Measurements from ENCODE around the gene MSL2. TPM values are rescaled to one million over a fixed set of nuclear protein-coding genes. Genes with fewer than 3 reads are reported as not detected.

Gene MSL2
- total RNA-seq, 4 donors from 2014 or later, result 18.2 to 34.3 (median 27.8) TPM

DNA sequence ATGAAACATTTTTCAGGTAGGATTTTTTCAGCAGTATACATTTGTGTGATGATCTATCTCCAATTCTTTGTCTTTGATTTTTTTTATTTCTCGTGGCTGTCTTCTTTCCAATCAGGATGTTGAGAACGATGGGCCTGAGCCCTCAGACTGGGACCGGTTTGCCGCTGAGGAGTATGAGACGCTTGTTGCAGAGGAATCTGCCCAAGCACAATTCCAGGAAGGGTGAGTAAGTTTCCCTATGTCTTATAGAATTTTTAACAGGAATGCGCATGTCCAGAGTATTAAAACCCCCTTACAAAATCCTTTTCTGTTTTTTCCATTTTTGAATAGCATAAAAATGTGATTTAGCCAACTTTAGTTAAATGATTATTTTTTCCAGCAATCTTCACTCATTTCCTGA lies 90.0 kb downstream of the MSL2 start:
- ATAC-seq, result no peak
- TF ChIP-seq POLR2AphosphoS5 (IDR thresholded peaks at IDR 0.05) (no peak), EP300 (IDR thresholded peaks at IDR 0.05) (no peak), POLR2A (IDR thresholded peaks at IDR 0.05) (no peak)
- TF ChIP-seq, protein P1, sequence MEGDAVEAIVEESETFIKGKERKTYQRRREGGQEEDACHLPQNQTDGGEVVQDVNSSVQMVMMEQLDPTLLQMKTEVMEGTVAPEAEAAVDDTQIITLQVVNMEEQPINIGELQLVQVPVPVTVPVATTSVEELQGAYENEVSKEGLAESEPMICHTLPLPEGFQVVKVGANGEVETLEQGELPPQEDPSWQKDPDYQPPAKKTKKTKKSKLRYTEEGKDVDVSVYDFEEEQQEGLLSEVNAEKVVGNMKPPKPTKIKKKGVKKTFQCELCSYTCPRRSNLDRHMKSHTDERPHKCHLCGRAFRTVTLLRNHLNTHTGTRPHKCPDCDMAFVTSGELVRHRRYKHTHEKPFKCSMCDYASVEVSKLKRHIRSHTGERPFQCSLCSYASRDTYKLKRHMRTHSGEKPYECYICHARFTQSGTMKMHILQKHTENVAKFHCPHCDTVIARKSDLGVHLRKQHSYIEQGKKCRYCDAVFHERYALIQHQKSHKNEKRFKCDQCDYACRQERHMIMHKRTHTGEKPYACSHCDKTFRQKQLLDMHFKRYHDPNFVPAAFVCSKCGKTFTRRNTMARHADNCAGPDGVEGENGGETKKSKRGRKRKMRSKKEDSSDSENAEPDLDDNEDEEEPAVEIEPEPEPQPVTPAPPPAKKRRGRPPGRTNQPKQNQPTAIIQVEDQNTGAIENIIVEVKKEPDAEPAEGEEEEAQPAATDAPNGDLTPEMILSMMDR (IDR thresholded peaks at IDR 0.05), result no peak
- H3K9me3 ChIP-seq, result no peaks in the 10 kb centered on the region
- no peaks in the 10 kb centered on the region for H3K27me3 ChIP-seq
- no peak overlapping the region for H3K27ac ChIP-seq
- H3K4me1 ChIP-seq, result no peaks in the 10 kb centered on the region
- 89 to 95% methylated on average over 6 of the region's 6 CpGs for WGBS, 2 donors (ENCODE audit: low coverage in 1 of 2)
- peaks cover 0 to 73% of the 10 kb centered on the region in 2 donors for H3K36me3 ChIP-seq
- H3K4me3 ChIP-seq, result no peak overlapping the region

DNA sequence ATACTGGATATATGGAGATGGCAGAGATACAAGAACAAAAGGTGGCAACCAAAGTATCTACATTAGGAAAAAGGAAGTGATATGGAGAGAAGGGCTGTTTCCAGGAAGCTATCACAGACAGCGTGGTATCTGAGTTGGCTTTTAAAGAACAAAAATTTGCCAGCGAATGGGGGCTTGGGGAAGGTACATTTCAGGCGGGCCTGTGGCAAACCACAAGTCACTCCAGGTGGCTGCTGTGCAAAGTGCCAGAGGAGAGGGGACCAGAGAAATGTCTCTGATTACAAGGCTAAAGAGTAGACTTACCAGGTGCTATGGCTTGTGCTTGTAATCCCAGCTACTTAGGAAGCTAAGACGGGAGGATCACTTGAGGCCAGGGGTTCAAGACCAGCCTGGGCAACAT lies 91.1 kb downstream of the MSL2 start:
- WGBS, 2 donors (ENCODE audit: low coverage in 1 of 2), result 74 to 93% methylated on average over 3 to 4 of the region's 4 CpGs
- H3K9me3 ChIP-seq, result no peaks in the 10 kb centered on the region
- TF ChIP-seq POLR2AphosphoS5 (IDR thresholded peaks at IDR 0.05) (no peak), POLR2A (IDR thresholded peaks at IDR 0.05) (no peak), EP300 (IDR thresholded peaks at IDR 0.05) (no peak)
- TF ChIP-seq, protein P1 (IDR thresholded peaks at IDR 0.05), result no peak
- H3K4me1 ChIP-seq, result no peaks in the 10 kb centered on the region
- no peak for ATAC-seq
- H3K27me3 ChIP-seq, result no peaks in the 10 kb centered on the region
- peaks cover 0 to 81% of the 10 kb centered on the region in 2 donors for H3K36me3 ChIP-seq
- no peak overlapping the region for H3K27ac ChIP-seq
- H3K4me3 ChIP-seq, result no peak overlapping the region

Other genes with a start within 250 kb of the MSL2 start
- 10 to 100 TPM; 22.5 to 31.8 (median 27.8) TPM for gene PPP2R3A, start 230.6 kb downstream of the MSL2 start, total RNA-seq
- 10 to 100 TPM; 23.7 to 42.8 (median 31.3) TPM for gene PCCB, start 54.0 kb upstream of the MSL2 start, total RNA-seq